Measurements from ENCODE around the gene WFDC1. TPM values are rescaled to one million over a fixed set of nuclear protein-coding genes. Genes with fewer than 3 reads are reported as not detected.
"Not testable (repeated sequence)": the region's sequence is repeated elsewhere in the genome, so short reads cannot be mapped to it uniquely, and the experiment has no call there.

The WFDC1 gene
- polyA plus RNA-seq, 1 donor = 2.6 TPM

DNA sequence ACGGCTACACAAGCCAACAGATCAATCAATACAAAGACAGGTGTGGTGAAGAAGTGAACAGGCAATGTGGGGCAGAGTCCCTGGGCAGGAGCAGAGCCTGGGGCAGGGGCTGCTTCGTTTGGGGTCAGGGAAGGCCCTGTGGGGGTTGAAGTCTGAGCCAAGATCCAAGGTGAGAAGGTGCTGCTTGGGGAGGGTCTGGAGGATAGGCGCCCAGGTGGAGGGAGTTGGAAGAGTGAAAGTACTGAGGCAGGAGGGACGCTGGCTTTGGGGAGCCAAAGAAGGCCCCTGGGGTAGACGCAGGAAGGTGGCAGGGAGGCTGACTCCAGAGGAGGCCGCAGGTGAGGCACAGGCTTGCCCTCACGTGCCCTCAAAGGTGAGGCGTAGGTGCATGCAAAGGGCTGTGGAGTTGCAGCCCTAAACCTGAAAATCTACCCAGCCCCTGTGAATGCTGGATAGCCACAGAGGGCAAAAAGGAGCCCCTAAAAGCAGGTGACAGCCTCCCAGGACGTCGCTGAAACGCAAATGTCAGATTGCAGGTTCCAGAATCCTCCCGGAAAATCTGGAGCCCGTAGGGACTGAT lies 33.3 kb downstream of the WFDC1 start:
- DNase-seq = no peak

- DNase-seq = no peak
Observed at GRCh38 chr16:84329016-84329415, 34.3 kb downstream of the WFDC1 start.

GRCh38 chr16:84329843-84330684 lies 35.4 kb downstream of the WFDC1 start:
- DNase-seq = no peak

GRCh38 chr16:84330685-84331050 lies 36.0 kb downstream of the WFDC1 start:
- no peak for DNase-seq

- no peak for DNase-seq
Observed at GRCh38 chr16:84331998-84332780, 37.5 kb downstream of the WFDC1 start.

GRCh38 chr16:84332975-84333684 lies 38.5 kb downstream of the WFDC1 start:
- no peak for DNase-seq

DNA sequence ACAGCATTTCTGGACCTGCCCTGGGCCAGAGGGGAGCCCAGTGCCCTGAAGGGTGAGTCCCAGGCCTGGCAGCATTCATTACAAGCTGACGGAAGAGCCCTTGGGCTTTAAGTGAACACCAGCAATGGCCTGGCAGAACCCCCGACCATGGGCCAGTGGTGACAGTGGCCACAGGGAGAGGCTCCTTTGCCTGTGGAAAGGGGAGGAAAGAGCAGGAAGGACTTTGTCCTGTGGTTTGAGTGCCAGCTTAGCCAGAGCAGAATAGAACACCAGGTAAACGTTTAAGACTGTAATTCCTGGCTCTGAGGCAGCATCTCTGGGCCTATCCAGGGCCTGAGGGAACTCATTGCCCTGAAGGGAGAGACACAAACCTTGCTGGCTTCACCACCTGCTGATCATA lies 39.4 kb downstream of the WFDC1 start:
- DNase-seq = no peak

GRCh38 chr16:84334482-84334881 lies 39.8 kb downstream of the WFDC1 start:
- no peak for DNase-seq

DNA sequence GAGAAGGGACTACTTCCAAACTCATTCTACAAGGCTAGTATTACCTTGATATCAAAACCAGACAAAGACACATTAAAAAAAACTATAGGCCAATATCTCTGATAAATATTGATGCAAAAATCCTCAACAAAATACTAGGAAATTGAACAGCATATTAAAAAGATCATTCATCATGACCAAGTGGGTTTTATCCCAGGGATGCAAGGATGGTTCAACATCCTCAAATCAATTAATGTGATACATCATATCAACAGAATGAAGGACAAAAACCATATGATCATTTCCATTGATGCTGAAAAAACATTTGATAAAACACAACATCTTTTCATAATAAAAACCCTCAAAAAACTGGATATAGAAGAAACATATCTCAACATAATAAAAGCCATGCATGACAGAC lies 42.6 kb downstream of the WFDC1 start:
- not testable (repeated sequence) for DNase-seq

- no peak for DNase-seq
Observed at GRCh38 chr16:84339311-84339710, 44.6 kb downstream of the WFDC1 start.

DNA sequence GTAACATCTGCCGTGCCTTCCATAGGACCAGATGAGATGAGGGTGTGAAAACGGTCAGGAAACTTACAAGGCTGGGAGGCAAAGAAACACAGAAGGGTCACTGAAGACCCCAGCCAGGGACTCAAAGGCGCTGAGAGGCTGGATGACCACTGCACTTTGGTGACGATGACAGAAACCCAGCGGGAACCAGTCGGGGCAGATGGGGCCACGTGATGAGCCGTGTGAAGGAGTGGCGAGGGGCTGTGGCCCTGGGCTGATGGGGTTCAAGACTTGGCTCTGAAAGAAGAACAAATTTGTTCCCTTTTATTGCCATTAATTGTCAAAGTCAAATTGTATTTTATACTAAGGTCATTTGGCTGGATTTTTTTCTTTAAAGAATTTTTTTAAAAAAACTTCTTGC lies 45.1 kb downstream of the WFDC1 start:
- no peak for DNase-seq

- DNase-seq = no peak
Observed at GRCh38 chr16:84340325-84341040, 45.8 kb downstream of the WFDC1 start.

GRCh38 chr16:84341528-84342295 lies 47.0 kb downstream of the WFDC1 start:
- no peak for DNase-seq

GRCh38 chr16:84343800-84344199 lies 49.1 kb downstream of the WFDC1 start:
- DNase-seq = not testable (repeated sequence)

- DNase-seq = no peak
Observed at GRCh38 chr16:84344781-84345180, 50.1 kb downstream of the WFDC1 start.

DNA sequence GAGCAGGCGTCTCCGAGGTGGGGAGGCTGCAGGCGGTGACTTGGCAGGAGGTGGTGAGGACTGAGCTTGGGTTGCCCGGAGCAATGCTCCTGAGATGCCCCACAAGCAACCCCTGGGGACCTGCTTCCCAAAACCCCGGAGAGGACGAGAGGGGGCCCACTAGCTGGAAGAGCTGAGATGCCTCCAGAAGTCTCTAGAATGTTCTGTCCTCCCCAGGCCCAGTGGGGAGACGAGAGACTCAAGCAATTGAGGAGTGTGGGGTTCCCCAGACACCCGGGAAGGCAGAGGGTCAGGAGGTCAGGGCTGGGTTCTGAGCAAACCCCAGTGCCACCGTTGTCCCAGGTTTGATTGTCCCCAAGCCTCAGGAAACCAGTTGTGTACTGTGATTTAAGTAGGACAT lies 52.5 kb downstream of the WFDC1 start:
- DNase-seq = no peak

- DNase-seq = no peak
Observed at GRCh38 chr16:84348386-84348888, 53.8 kb downstream of the WFDC1 start.

DNA sequence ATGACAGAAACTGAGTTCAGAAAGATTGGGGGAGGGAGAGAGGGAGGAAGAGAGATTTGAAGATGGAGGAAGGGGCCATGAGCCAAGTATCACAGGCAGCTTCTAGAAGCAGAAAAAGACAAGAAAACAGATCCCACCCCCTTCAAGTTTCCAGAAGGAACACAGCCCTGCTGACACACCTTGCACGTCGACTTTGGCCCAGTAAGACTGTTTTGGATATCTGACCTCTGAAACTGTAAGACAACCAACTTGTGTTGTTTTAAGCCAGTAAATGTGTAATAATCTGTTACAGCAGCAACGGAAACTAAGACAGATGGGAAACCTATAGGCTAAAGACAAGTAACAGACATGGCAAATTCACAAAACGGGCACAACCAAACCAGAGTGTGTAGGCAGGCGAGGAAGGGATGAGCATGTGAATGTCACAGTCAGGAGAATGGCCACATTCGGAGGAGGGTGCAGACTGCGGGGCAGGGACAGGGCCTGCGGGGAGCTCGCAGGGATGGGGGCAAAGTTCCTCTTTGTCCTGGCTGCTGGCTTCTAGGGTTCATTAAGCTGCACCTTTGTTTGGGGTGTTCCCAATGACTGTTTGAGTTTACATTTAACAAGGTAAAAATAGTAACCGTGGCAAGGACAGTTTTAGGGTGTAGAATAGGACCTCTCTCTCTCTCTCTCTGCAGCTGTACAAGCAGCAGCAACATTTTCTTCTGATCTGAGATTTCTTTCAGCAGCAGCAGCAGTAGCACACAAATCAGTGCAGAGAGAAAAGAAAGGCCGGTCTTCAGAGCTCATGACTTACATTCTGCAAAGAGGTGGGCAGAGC lies 55.4 kb downstream of the WFDC1 start:
- DNase-seq = no peak

GRCh38 chr16:84350685-84351400 lies 56.2 kb downstream of the WFDC1 start:
- DNase-seq = no peak
